Stomach (tissue), 4 donors: ENCODE measurements around the gene SEC14L6.

Experiments
- EP300 ChIP-seq: sonication (generic); formaldehyde crosslinking; IDR thresholded peaks from one replicate; pipeline ENCODE4 v1.6.1; 2017; ENCODE audit warnings: antibody characterized with exemption
- POLR2A ChIP-seq, 4 donors: fragments of 450-650 bp; IDR thresholded peaks; one replicate each; pipeline ENCODE4 v1.6.1; 2016; ENCODE audit warnings: antibody characterized with exemption in 4 of 4, control low read depth in 2 of 4, mild to moderate bottlenecking in 1 of 4, moderate library complexity in 1 of 4
- POLR2AphosphoS5 ChIP-seq, 3 donors: sonication (generic); formaldehyde crosslinking; IDR thresholded peaks; one replicate each; pipeline ENCODE4 v1.6.1; 2016; ENCODE audit warnings: antibody characterized with exemption in 3 of 3
- TF ChIP-seq, protein P1 (sequence below), 7 experiments: fragments of 450-650 bp in 4 of 7; fragments of 200-600 bp in 3 of 7; sonication (generic) in 3 of 7; IDR thresholded peaks; one replicate each; pipeline ENCODE4 v1.5.1; 2016 to 2019; ENCODE audit warnings: antibody characterized with exemption in 7 of 7, control low read depth in 2 of 7, mild to moderate bottlenecking in 1 of 7

DNA sequence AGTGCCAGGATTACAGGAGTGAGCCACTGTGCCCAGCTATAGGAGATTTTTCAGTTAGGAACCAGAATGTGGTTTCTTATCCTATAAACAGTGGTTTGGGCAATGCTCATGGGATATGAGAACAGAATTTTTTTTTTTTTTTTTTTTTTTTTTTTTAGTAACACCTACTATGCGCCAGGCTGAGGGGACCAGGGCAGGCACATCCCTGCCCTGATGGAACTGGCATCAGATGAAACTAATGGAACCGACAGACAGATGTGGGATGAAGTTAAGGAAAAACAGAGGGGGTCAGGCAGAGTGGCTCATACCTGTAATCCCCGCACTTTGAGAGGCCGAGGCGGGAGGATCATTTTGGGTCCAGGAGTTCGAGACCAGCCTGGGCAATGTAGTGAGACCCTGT is 45.9 kb downstream of the SEC14L6 start:
- TF ChIP-seq POLR2A (IDR thresholded peaks at IDR 0.05) (no peak), POLR2AphosphoS5 (IDR thresholded peaks at IDR 0.05) (no peak), EP300 (no peak)
- TF ChIP-seq, protein P1, sequence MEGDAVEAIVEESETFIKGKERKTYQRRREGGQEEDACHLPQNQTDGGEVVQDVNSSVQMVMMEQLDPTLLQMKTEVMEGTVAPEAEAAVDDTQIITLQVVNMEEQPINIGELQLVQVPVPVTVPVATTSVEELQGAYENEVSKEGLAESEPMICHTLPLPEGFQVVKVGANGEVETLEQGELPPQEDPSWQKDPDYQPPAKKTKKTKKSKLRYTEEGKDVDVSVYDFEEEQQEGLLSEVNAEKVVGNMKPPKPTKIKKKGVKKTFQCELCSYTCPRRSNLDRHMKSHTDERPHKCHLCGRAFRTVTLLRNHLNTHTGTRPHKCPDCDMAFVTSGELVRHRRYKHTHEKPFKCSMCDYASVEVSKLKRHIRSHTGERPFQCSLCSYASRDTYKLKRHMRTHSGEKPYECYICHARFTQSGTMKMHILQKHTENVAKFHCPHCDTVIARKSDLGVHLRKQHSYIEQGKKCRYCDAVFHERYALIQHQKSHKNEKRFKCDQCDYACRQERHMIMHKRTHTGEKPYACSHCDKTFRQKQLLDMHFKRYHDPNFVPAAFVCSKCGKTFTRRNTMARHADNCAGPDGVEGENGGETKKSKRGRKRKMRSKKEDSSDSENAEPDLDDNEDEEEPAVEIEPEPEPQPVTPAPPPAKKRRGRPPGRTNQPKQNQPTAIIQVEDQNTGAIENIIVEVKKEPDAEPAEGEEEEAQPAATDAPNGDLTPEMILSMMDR (IDR thresholded peaks at IDR 0.05), result no peak
